Fibroblast of lung (primary cell): Measurements from ENCODE around the gene EPS8L1.

Source experiments
- EZH2 ChIP-seq: IDR thresholded peaks from 2 replicates; pipeline ENCODE4 v1.5.1; 2012; ENCODE audit warnings: low read length, control low read depth, mild to moderate bottlenecking; ENCODE audit errors: missing control alignments
- TF ChIP-seq, protein P1 (sequence below), 2 donors: IDR thresholded peaks in 1 of 2; conservative IDR thresholded peaks in 1 of 2; 1 replicate in 1 of 2; 2 replicates in 1 of 2; pipeline ENCODE4 v1.5.1; 2011 to 2012; ENCODE audit warnings: low read length in 2 of 2, control low read depth in 1 of 2, inconsistent platforms in 1 of 2, low read depth in 1 of 2, mild to moderate bottlenecking in 1 of 2

- TF ChIP-seq, protein P1, sequence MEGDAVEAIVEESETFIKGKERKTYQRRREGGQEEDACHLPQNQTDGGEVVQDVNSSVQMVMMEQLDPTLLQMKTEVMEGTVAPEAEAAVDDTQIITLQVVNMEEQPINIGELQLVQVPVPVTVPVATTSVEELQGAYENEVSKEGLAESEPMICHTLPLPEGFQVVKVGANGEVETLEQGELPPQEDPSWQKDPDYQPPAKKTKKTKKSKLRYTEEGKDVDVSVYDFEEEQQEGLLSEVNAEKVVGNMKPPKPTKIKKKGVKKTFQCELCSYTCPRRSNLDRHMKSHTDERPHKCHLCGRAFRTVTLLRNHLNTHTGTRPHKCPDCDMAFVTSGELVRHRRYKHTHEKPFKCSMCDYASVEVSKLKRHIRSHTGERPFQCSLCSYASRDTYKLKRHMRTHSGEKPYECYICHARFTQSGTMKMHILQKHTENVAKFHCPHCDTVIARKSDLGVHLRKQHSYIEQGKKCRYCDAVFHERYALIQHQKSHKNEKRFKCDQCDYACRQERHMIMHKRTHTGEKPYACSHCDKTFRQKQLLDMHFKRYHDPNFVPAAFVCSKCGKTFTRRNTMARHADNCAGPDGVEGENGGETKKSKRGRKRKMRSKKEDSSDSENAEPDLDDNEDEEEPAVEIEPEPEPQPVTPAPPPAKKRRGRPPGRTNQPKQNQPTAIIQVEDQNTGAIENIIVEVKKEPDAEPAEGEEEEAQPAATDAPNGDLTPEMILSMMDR (conservative IDR thresholded peaks at IDR 0.05 in 1 of 2, IDR thresholded peaks at IDR 0.05 in 1 of 2; ENCODE audit: low read depth in 1 of 2, low read length in 2 of 2), result no peak
- no peak for TF ChIP-seq EZH2
Measured at GRCh38 chr19:55034751-55035150, 40.9 kb upstream of the EPS8L1 start.
